GM23338 (cell line): ENCODE data around the gene VPS8. TPM values are rescaled to one million over a fixed set of nuclear protein-coding genes. Genes with fewer than 3 reads are reported as not detected.

Source experiments
- ATAC-seq: fragments of 200-7000 bp; cut with Tn5 transposase; 3 replicates; pipeline ENCODE4 v1.9.1; 2020
- DNase-seq: peaks from one replicate; pipeline ENCODE4 v3.0.0-alpha.2; 2015; ENCODE audit warnings: low spot score
- H2AFZ ChIP-seq: fragments of 200-600 bp; sonication (generic); 2 replicates; pipeline ENCODE4 v1.8.0; 2016; ENCODE audit warnings: antibody characterized with exemption, mild to moderate bottlenecking, moderate library complexity
- H3F3A ChIP-seq: fragments of 200-600 bp; sonication (generic); replicated peaks from 2 replicates; pipeline ENCODE4 v1.8.0; 2017; ENCODE audit warnings: antibody characterized with exemption, mixed run types, low read depth
- H3K27ac ChIP-seq: fragments of 200-600 bp; sonication (generic); 2 replicates; pipeline ENCODE4 v1.6.1; 2016; ENCODE audit warnings: low read depth
- H3K27me3 ChIP-seq: fragments of 200-600 bp; sonication (generic); 2 replicates; pipeline ENCODE4 v1.8.0; 2016; ENCODE audit warnings: mild to moderate bottlenecking, mixed run types, moderate library complexity; ENCODE audit not compliant: insufficient read depth
- H3K36me3 ChIP-seq: fragments of 200-600 bp; sonication (generic); 2 replicates; pipeline ENCODE4 v1.8.0; 2016; ENCODE audit warnings: mild to moderate bottlenecking; ENCODE audit not compliant: insufficient read depth
- H3K4me1 ChIP-seq: fragments of 200-600 bp; sonication (generic); 2 replicates; pipeline ENCODE4 v1.8.0; 2016; ENCODE audit warnings: mild to moderate bottlenecking, moderate library complexity; ENCODE audit not compliant: insufficient read depth
- H3K4me2 ChIP-seq: fragments of 200-600 bp; sonication (generic); 2 replicates; pipeline ENCODE4 v1.7.1; 2017; ENCODE audit warnings: mixed run types
- H3K4me3 ChIP-seq: fragments of 200-600 bp; sonication (generic); 2 replicates; pipeline ENCODE4 v1.6.1; 2016; ENCODE audit warnings: mixed run types
- H3K79me2 ChIP-seq: fragments of 200-600 bp; sonication (generic); replicated peaks from 2 replicates; pipeline ENCODE4 v1.8.0; 2017; ENCODE audit warnings: mild to moderate bottlenecking; ENCODE audit not compliant: insufficient read depth
- H3K9me2 ChIP-seq: fragments of 200-600 bp; sonication (generic); 2 replicates; pipeline ENCODE4 v1.8.0; 2017; ENCODE audit not compliant: insufficient read depth
- H4K20me1 ChIP-seq: fragments of 200-600 bp; sonication (generic); replicated peaks from 2 replicates; pipeline ENCODE4 v1.8.0; 2017; ENCODE audit warnings: mild to moderate bottlenecking; ENCODE audit not compliant: insufficient read depth
- H3K27ac Mint-ChIP-seq: 2 replicates; pipeline ENCODE4 v1.8.0; 2020; ENCODE audit warnings: inconsistent platforms, mild to moderate bottlenecking, moderate library complexity, mixed read lengths
- H3K27me3 Mint-ChIP-seq: 3 replicates; pipeline ENCODE4 v1.8.0; 2022; ENCODE audit warnings: low read depth, mild to moderate bottlenecking, moderate library complexity, mixed read lengths, inconsistent platforms; ENCODE audit not compliant: insufficient read depth, poor library complexity
- H3K36me3 Mint-ChIP-seq: 3 replicates; pipeline ENCODE4 v1.8.0; 2021; ENCODE audit warnings: low read depth, mild to moderate bottlenecking, inconsistent platforms, moderate library complexity, mixed read lengths
- H3K4me1 Mint-ChIP-seq: 3 replicates; pipeline ENCODE4 v1.8.0; 2020; ENCODE audit warnings: mild to moderate bottlenecking, inconsistent platforms, mixed read lengths
- H3K4me3 Mint-ChIP-seq: 3 replicates; pipeline ENCODE4 v1.8.0; 2021; ENCODE audit warnings: moderate library complexity, mild to moderate bottlenecking, inconsistent platforms, mixed read lengths
- H3K9me3 Mint-ChIP-seq: 3 replicates; pipeline ENCODE4 v1.8.0; 2020; ENCODE audit warnings: moderate library complexity, mild to moderate bottlenecking, inconsistent platforms, mixed read lengths
- EZH2 ChIP-seq: fragments of 200-600 bp; sonication (generic); IDR thresholded peaks from one replicate; pipeline ENCODE4 v1.8.0; 2017; ENCODE audit warnings: antibody characterized with exemption, mild to moderate bottlenecking, low read depth; ENCODE audit not compliant: unreplicated experiment
- REST ChIP-seq: IDR thresholded peaks from one replicate; pipeline ENCODE4 v1.6.1; 2018; ENCODE audit warnings: antibody characterized with exemption; ENCODE audit not compliant: unreplicated experiment
- ZNF331 ChIP-seq: fragments of 250-450 bp; sonication (Bioruptor Pico); IDR thresholded peaks from 2 replicates; pipeline ENCODE4 v1.5.0; 2020; ENCODE audit warnings: low read depth, mild to moderate bottlenecking, moderate library complexity
- ZNF462 ChIP-seq: fragments of 250-450 bp; sonication (Bioruptor Pico); IDR thresholded peaks from 2 replicates; pipeline ENCODE4 v1.5.0; 2020; ENCODE audit warnings: mild to moderate bottlenecking, moderate library complexity
- polyA plus RNA-seq: library from polyadenylated mRNA; unstranded; fragments of >200 nt; fragmentation: Nextera tagmentation; extraction: Ambion mirVana; gene quantifications from 2 replicates; pipeline ENCODE4 v1.2.1, GENCODE V29; 2016
- total RNA-seq: library from RNA; depleted of rRNA; stranded (reverse); fragments of >200 nt; shearing (Covaris generic); gene quantifications from 2 replicates; pipeline ENCODE4 v1.2.3, GENCODE V29; 2014

The VPS8 gene
- total and polyA plus RNA-seq, 2 experiments from 2014 or later = 17.3 to 45.5 TPM

GRCh38 chr3:184952671-184953070 is 140.7 kb downstream of the VPS8 start:
- peaks cover 16% of the 10 kb centered on the region for H3K4me1 ChIP-seq
- Mint-ChIP-seq H3K9me3 (no peaks in the 10 kb centered on the region), H3K27ac (peak overlapping the region; percentile 17; the same call in 1 of the 2 replicates), H3K4me1 (peaks cover 25% of the 10 kb centered on the region), H3K4me3 (no peak overlapping the region), H3K36me3 (no peaks in the 10 kb centered on the region; the same call in 2 of the 3 replicates), H3K27me3 (peaks cover 2% of the 10 kb centered on the region)
- no peak overlapping the region for H3K4me2 ChIP-seq
- no peaks in the 10 kb centered on the region; the same call in 1 of the 2 replicates for H3F3A ChIP-seq
- H3K9me2 ChIP-seq = no peaks in the 10 kb centered on the region
- H3K36me3 ChIP-seq = no peaks in the 10 kb centered on the region
- 0 out of 2 replicates have a peak overlapping the region, but pooled peaks have one; percentile 60 for H3K27ac ChIP-seq
- TF ChIP-seq EZH2 (no peak), REST (no peak), ZNF331 (CRISPR knock-in tag) (no peak), ZNF462 (CRISPR knock-in tag) (no peak)
- no peak for ATAC-seq
- H4K20me1 ChIP-seq = no peaks in the 10 kb centered on the region
- H3K4me3 ChIP-seq = no peak overlapping the region
- H3K79me2 ChIP-seq = no peaks in the 10 kb centered on the region
- no peak overlapping the region for H2AFZ ChIP-seq
- no peaks in the 10 kb centered on the region for H3K27me3 ChIP-seq
- DNase-seq = no peak
